HPDE6-E6E7 (cell line): ENCODE measurements around the gene SMCO4.
"Not testable (repeated sequence)": the region's sequence is repeated elsewhere in the genome, so short reads cannot be mapped to it uniquely, and the experiment has no call there.

Experiments used
- DNase-seq: peaks from one replicate; pipeline ENCODE4 v3.0.0; 2011; ENCODE audit warnings: missing footprints; ENCODE audit errors: extremely low spot score

SMCO4 gene

DNA sequence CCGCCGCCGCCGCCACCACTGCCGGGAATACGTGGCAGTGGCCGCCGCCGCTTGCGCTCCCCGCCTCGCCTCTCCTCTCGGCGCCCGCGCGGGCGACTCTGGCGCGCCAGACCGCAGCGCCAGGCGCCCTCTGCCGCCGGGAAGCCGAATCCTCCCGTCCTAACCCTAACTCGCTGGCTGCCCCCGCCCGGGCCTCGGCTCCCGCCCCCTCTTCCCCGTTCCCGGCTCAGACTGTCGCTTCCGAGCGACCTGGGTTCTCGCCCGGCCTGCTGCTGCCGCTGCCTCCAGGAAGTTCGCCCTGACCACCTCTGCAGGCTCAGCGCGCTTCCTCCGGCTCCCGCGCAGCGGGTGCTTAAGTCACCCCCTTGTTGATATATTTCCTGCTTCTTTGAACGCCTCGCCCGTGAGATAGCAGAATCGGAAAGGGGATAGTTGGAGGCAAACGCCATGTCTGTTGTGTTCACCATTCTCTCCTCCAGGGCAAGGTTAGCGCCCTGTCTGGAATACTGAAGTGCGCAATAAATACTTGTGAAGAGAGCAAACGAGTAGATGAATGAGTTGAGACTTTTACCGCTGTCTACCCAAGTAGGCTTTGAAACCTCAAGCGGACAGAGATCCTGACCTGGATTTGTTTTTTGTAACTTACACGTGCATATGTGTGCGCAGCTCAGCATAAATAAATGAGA is at the start of gene SMCO4:
Gene SMCO4 (minus strand): TSS at position 100 of the 686 bp plus-strand sequence. CDS start 64,202 bp downstream, outside the sequence.
- DNase-seq: peak; percentile 67

DNA sequence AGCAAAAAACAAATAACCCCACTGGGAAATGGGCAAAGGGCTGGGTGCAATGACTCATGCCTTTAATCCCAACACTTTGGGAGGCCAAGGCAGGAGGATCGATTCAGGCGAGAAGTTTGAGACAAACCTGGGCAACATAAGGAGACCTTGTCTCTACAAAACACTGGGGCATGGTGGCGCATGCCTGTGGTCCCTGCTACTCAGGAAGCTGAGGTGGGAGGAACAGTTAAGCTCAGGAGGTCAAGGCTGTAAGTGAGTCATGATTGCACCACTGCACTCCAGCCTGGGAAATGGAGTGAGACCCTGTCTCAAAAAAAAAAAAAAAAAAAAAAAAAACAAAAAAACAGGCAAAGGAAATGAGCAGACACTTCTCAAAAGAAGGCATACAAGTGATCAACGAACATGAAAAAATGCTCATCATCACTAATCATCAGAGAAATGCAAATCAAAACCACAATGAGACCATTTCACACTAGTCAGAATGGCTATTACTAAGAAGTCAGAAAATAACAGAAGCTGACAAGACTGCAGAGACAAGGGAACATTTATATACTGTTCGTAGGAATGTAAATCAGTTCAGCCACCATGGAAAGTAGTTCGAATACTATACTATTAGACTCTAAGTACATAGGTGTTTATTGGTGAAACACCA is 48.2 kb upstream of the SMCO4 start:
- no peak for DNase-seq

- DNase-seq: no peak
Measured at GRCh38 chr11:93589347-93589746, 46.2 kb upstream of the SMCO4 start.

- DNase-seq: no peak
Measured at GRCh38 chr11:93587858-93588581, 44.8 kb upstream of the SMCO4 start.

DNA sequence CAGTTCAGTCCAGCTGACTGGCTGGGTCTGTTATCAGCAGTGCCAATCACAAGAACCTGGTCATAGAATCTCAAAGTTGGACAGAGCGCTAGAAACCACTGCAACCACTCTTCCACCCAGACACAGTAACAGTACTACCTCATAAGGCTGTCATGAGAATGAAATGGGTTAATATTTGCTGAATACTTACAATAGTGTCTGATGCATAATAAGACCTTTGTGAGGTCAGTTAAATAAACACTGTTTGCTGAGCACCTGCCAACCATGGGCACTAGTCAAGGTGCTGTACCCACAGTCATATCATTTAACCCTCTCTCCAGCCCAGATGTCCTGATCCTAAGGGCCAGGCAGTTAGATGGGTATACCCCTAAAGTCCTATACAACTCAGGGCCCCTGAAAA is 44.2 kb upstream of the SMCO4 start:
- not testable (repeated sequence) for DNase-seq

DNA sequence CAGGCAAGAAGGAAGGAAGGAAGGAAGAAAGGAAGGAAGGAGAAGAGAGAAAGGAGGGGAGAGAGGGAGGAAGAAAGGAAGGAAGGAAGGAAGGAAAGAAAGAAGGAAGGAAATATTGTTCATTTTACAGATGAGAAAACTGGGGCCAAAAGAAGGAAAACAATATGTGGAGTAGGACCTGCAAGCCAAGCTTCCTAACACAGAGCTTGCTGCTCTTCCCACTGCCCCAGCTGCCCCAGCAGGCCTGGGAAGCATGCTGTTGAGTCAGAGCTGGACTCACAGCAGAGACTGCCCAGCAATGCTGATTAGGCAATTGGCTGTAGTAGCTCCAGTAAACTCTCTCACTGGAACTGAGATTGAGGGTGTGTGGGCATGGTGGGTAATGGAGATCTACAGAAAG is 42.6 kb upstream of the SMCO4 start:
- peak; percentile 14 for DNase-seq

DNA sequence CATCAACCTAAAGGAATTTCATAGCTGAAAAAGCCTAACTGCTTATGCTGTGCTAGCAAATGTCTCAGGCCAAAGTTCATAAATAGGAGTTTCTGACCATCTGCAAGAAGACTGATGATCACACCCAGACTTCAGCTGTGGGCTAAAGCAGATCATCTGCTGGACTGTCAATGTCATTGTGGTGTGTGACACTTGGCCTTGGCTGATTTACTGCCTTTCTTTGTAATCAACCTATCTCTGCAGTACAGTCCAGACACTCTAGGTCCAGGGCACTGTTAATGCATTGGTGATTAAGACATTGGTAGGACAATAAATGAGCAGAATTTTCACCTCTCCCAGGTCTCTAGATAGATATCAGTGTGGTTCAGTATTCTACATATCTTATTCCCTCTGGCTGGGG is 40.3 kb upstream of the SMCO4 start:
- no peak for DNase-seq

DNA sequence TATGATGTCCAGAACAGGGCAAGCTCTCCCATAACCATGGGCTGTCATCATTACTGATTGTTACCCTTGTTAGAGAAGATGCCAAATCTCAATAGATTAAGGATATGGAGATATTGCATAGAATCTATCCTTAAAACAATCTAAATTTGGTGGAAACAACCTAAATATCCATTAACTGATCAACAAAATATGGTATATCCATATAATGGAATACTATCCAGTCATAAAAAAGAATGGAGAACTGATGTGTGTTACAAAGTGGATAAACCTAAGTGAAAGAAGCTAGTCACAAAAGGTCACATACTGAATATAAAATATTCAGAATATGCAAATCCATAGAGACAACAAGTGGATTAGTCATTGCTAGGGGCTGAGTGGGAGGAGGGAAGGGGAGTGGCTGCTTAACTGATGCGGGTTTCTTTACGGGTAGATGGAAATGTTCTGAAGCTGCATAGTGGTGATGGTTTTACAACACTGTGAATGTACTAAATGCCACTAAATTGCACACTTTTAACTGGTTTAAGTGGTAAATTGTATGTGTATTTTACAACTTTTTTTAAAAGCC is 36.1 kb upstream of the SMCO4 start:
- DNase-seq: no peak

DNA sequence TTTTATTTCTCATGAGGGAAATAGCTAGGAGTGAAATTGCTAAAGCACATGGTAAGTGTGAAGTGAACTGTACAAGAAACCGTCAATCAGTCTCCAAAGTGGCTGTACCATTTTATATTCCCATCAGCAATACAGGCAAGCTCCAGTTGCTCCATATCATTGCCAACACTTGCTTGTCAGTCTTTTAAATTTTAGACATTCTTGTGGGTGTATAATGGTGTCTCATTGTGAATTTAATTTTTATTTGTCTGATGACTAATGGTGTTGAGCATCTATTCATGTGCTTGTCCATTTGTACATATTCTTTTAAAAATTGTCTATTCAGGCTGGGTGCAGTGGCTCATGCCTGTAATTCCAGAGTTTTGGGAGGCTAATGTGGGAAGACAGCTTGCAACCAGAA is 34.1 kb upstream of the SMCO4 start:
- no peak for DNase-seq

- not testable (repeated sequence) for DNase-seq
Measured at GRCh38 chr11:93576870-93577269, 33.7 kb upstream of the SMCO4 start.

DNA sequence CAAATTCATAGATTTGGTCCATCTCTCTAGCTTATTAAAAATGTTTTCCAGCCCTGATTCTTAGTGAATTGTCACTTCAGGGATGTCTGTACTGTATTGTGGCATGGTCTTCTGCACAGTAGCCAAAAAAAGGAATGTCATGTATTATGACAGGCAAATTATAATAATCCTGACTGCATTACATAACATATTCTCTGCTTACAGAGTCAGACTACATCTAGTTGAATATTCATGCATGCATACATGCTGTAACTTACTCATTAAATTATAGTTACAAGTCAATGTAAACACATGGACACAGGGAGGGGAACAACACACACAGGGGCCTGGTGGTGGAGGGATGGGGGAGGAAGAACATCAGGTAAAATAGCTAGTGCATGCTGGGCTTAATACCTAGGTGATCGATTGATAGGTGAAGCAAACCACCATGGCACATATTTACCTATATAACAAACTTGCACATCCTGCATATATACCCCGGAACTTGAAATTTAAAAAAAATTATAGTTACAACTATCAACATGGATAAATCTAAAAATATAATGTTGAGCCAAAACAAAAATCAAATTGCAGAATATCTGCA is 31.5 kb upstream of the SMCO4 start:
- DNase-seq: no peak

DNA sequence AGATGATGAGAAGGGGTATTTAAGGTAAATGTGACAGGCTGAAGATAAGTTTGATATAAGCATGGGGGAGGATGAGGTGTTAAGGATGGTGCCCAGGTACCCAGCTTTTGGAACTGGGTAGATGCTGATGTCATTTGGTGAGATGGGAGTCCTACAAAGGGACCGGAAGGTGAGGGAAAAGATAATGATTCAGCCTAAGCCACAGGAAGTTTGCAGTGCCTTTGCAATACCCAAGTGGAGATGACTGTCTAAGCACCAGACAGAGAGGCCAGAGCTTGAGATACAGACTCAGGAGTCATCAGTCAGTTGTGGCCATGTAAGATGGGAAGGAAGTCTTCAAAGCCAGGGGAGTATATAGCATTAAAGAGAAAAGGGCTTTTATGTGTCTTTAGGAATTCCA is 30.0 kb upstream of the SMCO4 start:
- DNase-seq: no peak

DNA sequence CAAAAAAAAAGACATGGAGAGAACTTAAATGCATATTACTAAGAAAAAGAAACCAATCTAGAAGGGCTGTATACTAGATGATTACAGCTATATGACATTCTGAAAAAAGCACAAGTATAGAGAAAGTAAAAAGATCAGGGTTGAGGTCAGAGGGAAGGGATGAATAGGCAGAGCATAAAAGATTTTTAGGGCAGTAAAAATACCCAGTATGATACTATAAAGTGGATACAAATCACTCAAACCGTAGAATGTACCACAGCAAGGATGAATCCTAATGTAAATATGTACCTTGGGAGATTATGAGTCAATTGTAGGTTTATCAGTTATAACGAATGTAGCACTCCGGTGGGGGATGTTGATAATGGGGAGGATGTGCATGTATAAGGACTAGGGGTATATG is 29.4 kb upstream of the SMCO4 start:
- DNase-seq: no peak

GRCh38 chr11:93572171-93572570 is 29.0 kb upstream of the SMCO4 start:
- no peak for DNase-seq

GRCh38 chr11:93571612-93572011 is 28.4 kb upstream of the SMCO4 start:
- DNase-seq: no peak

DNA sequence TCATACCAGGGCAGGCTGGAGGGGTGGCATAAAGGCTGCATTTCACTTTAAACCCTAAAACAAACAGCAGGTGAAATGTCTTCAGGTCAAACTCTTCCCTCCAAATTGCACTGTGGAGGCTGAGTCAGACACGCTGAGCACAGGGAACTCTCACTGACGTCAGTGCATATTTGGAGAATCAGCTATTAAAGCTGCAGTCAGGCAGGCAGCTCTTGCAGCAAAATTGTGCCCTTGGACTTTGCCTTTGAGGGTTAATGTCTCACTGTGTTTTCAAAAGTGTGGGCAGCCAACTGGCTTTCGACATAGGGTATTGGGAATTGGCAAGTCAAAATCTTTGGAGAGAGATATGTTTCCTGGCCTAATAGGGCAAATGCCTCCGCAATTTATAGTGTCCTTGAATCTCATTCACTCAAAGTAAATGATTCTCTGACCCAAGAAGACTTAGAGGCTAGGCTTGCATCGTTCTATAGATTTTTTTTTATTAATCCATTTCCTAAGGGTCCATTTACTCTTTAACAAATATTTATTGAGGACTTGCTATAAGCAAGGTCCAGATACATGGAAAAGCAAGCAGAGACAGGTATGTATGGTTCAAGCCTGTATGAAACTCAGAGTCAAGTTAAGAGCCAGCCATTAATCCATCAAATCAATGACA is 27.7 kb upstream of the SMCO4 start:
- peak; percentile 35 for DNase-seq

- DNase-seq: no peak
Measured at GRCh38 chr11:93569496-93569895, 26.3 kb upstream of the SMCO4 start.

DNA sequence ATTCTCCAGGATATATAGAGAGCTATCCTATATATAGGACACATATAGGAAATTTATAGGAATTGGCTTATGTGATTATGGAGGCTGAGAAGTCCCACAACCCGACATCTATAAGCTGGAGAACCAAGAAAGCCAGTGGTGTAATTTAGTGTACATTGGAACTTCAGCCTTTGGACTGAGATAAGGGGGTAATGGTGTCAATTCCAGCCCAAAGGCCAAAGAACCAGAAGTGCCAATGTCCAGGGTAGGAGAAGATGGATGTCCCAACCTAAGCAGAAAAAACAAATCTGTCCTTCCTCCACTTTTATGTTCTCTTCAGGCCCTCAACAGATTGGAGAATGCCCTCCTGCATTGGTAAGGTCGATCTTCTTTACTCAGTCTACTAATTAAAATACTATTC is 25.5 kb upstream of the SMCO4 start:
- DNase-seq: no peak

DNA sequence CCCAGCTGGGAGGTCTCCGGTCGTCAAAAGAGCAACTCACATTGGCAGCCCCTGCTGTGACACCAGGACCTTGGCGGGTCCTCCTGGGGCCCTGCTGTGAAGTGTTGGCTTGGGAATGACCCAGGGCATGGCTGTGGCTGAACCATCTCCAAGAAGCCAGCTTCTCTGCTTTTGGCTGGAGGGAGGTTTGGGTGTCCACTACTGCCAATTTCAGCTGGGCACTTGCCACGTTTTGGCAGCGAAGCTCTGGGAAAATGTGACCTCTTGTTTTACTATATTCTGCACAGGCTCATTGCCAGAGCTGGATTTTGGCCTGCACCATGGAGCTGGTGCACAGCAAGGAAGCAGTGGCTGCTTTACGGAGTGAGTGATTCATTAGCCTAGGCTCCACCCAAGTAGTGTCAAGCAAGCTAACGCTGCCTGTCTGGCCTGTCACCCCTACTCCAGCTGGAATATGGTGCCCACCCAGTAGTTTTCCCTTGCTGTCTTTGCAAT is 24.3 kb upstream of the SMCO4 start:
- no peak for DNase-seq

DNA sequence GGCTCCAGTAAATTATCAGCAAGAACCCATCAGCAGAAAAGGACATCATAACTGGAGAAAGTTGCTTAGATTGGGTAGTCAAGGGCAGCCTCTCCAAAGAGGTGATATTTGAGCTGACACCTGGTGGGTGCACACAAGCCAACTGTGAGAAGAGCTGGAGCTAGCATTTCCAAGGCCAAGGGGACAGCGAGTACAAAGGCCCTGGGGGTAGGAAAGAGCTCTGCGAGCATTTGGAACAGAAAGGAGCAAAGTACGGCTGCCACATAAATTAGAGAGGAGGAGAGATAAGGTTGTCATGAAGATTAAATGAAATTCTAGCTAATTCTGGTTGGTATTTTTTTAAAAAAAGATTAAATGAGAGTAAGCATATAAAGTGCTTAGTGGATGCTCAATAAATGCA is 21.7 kb upstream of the SMCO4 start:
- no peak for DNase-seq

DNA sequence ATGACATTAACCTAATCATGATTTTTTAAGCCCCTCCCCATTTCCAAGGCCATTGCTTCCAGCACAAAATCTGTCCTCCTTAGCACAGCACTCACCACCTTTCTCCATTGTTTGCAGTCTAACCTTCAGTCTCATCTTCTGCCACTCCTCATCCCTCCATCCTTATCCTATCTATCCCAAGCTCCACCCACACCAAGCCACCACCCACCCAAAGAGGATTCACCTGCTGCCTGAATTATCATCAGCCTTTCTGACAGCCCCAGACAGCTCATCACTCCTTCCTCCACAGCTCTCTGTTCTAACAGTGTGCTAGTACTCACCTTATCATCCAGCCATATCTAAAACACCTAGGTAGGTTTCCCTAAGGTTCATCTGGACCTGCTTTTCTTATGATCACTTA is 20.7 kb upstream of the SMCO4 start:
- DNase-seq: no peak
